HUDEP-2 (cell line): ENCODE measurements around the gene EPB41L2.
"Not testable (repeated sequence)": the region's sequence is repeated elsewhere in the genome, so short reads cannot be mapped to it uniquely, and the experiment has no call there.

ENCODE experiments used
- DNase-seq, 76 experiments: peaks; one replicate each; lab custom pipeline; 2025; ENCODE audit not compliant: unreplicated experiment in 76 of 76; lab: John Stamatoyannopoulos, UW

Gene EPB41L2

DNA sequence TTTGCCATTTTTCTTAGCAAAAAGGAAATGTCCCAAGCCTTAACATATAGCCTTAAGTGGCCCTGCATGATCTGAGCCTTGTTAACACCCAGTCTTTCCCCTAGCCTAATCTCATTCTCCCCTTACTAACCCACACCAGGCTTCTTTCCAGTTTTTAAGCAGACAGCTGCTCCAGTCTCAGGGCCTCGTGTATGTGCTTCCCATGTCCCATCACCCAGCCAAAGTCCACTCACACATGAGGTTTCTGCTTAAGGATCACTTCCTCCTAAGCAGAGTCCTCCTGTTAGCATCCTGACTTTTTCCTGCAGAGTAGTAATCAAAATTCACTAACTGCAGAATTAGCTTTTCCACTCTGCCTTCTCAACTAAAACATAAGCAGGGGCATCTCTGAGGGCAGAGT, 139.7 kb downstream of the EPB41L2 start:
- DNase-seq = no peak

DNA sequence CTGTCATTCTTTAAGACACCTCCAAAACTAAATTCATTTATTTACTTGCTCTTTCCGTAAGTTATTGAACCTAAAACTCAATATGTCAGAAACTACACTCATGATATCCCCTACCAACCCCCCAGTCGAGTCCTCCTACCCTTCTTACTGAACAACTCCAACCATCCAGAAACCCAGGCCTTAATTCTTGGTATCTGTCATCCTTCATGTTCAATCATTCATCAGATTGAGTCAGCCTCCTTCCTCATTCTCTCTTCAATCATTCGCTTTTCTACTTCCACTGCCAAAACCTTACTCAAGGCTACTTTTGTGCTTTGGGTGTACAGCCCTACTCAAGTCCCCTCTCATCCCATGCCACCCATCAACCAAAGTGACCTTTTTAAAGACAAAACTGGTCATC, 140.1 kb downstream of the EPB41L2 start:
- no peak for DNase-seq

DNA sequence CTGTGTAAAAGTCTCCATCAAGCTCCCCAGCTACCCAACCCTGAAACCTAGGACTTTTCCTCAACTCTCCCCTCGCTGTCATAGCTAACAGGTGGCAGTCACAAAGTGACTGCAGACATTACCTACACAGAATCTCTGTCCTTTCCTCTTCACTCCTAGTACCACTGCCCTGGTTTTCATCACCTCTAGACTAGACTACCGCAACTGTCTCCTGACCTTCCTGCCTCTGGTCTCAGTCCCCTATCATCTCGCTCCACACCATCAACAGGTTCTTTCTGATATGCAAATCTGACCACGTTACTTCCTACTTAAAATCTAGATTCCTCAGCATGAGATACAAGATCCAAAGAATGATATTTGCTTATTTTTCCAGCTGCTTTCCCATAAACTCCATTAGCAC, 142.1 kb downstream of the EPB41L2 start:
- no peak for DNase-seq

DNA sequence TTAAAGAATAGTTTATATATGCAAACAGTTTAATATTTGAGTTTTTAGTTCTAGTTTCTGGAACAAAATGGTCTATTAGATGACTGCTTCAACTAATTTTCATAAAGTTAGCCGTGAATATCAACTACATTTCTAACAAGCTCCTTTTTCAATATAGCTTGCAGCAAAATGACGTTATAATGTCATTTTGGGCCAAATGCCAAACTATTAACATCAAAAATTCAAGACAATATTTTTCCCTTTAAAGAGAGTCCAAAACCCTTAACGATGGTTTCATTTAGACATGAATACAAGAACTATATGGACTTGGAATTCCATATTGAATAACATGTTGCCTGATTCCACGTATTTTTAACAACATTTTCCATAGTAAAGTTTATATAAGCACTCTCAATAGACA, 144.9 kb downstream of the EPB41L2 start:
- DNase-seq = no peak

DNA sequence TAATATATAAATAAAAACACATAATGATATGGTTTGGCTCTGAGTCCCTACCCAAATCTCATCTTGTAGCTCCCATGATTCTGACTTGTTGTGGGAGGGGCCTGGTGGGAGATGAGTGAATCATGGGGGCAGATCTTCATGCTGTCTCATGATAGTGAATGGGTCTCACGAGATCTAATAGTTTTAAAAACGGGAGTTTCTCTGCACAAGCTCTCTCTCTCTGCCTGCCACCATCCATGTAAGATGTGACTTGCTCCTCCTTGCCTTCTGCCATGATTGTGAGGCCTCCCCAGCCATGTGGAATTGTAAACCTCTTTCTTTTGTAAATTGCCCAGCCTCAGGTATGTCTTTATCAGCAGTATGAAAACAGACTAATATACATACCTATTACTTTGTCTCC, 147.4 kb downstream of the EPB41L2 start:
- DNase-seq = not testable (repeated sequence)

DNA sequence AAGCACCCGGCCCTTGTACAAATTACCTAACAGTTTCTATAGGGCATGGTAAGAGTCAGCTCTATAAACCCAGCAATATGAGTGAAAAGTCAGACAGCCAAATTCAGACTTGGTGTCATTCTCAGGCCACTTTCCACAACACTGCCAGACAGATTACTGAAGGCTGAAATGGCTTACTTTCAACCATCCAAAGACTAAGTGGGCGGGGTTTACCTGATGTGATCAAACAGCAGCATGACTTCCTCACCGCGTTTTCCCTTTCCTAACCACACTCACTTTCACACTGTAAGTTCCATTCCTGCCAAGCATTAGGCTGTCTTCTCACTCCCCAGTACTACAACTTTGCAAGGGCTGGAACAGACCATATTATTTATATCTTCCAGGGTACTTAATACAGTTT, 149.9 kb downstream of the EPB41L2 start:
- DNase-seq = no peak

DNA sequence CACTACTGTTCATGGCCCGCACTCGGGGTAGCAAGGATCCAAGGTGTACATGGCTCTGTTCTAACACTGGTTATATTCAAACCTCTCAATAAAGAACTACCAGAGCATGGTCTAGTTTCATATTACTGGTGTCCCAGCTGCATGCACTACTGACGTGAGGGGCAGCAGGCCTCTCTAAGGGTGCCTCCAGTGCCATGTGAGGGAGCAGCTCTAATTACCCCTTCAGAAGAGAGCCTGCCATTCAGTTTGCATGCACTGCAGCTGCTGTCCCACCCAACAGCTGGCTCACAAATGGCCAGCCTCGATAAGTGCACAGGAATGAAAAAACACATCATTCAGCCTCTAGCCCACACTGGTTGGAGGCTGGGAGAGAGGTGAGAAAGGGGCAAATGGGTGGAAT, 150.6 kb downstream of the EPB41L2 start:
- DNase-seq = no peak

DNA sequence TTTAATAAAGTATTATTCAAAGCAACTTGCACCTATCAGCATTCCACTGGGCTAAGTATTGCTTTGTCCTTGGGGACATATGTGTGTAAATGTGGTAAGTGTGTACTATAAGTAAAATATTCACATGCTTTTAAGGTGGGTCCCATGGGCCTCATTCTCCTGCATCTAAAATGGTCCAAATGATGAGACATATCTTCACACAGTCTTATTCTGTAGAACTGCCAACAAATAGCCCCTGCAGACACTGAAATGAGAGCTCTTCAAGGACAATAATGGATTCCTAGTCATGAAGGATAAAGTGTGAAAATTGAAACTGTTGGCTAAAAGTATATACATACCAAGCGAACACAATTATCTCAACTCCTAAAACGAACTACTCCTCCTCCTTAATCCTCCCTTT, 154.1 kb downstream of the EPB41L2 start:
- no peak for DNase-seq

DNA sequence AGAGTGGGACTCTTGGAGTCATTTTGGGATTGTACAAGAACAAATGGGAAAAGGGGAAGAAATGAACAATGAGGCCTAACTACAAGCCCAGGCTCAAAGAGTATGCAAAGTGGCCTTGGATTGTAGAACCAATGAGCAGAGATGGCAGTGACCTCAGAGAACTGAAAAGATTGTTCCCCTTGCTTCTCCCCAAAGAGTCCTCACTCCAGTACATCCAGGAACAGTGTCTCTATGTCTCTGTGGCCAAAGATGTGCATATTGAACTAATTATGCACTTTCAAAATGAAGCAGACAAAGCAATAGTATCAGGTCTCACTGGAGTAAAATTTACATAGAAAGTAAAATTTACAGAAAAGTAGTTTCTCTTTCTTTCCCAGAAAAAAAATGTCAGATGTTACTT, 154.9 kb downstream of the EPB41L2 start:
- DNase-seq = no peak

DNA sequence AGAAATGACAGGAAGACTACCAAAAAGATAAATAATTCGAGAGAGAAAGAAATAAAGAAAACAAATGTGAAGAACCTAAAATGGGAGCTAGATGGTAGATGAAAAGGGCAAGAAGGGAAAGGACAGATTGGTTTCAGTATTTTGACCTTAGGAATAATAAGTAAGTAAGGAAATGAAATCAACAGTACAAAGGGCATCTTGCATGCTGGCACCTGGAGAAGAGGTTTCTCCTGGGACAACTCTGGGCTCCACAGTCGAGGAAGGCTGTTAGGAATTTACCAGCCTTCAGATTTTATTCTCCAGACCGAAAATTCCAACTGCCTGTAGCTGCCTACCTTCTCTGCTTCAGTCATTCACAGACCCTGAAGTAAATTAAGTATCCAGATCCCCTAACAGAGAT, 155.4 kb downstream of the EPB41L2 start:
- DNase-seq = no peak

DNA sequence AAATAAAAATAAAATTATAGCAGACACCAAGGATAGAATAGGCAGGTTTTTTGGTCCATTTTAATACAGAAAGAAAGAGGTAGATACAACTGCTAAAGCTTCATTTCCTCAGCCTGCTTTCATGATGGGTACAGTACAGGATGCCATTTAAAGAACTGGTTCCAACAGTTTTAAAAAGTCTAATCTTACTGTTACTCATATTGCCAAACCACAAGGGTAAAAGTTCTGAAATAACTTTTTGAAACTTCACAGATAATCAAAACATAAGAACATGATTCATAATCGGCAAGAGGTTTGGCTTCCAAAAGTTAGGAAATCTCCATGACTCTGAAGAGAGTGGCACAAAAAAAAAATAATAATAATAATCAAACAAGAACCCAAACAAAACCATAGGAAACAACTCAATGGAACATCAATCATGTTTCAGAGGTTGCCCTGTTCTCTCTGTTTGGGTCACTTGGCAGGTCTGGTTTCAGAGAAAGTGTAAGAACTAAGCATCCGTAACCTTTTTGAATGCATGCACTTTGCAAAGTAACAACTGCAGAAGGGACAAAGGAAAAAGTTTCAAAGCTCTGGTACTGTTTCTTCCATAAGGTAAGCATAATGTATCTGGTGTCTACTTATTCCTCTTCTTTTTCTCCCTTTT, 156.2 kb downstream of the EPB41L2 start:
- no peak for DNase-seq

DNA sequence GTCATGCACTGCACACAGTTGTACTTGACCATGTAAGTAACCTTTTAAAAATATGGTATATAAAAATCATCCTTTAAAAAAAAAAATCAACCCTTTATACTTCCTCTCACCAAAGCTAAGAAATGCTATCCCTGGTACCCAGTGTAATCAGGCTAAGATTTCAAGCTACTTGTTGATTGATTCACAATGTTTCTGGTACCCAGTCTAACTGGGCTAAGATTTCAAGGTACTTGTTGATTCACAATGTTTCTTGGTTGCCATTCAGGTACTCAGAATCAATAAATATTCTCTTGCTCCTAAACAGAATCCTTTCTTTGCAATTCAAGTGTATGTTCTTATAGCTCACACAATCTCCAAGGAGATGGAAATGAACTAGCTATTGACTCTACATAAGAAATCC, 159.4 kb downstream of the EPB41L2 start:
- no peak for DNase-seq

DNA sequence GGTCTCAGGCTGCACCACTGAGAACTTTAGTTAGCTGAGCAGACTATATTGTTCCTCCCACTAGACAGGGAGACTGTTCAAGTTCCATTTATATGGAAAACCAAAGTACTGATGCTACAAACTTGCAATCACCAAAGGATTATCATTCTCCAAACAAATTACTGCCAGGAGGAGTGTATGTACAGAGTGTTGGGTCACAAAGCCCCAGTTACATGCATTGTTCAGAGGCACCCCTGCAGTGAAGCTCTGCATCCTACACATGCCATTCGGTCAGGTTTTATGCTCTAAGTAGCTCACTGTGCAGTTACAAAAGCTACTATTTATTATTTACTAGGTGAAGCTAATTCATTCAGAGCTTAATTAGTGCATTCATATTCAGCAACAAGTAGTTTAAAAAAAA, 160.0 kb downstream of the EPB41L2 start:
- DNase-seq = no peak

DNA sequence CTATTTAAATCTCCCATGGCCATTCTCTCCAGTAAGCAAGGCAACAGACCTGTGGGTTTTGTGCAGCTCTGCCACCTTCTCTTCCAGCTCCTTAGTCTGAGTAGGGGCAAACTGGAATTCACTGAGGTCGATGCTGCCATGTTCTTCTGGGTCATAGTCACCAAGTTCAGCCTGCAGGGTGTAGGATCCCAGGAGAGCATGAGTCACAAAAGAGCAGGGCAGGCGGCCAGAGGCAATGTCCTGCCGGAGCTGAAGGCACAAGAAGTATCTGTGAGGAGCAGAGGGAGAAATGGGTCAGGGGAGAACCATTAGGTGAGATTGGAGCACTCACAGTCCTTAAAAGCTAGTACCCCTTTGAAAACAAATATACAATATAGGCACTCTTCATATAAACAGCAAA, 162.1 kb downstream of the EPB41L2 start:
- DNase-seq = peak in 1 of 76 experiments; percentile 3

DNA sequence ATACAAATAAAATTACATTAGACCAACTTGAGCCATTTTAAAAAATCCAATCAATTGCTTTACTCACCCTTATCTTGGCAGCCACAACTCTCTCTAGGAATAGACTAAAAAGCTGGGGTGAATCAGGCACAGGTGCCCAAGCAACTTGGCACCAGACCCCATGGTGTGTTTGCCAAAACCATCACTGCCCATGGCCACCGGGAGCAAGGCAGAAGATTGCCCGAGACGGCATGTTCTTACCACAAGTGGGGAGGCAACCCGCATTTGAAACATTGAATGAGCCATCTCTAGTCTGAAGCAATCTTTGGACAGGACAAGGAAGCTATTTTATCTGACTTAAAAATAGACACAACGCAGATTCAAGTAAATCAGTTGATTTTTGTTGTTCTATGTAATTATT, 166.8 kb downstream of the EPB41L2 start:
- no peak for DNase-seq

DNA sequence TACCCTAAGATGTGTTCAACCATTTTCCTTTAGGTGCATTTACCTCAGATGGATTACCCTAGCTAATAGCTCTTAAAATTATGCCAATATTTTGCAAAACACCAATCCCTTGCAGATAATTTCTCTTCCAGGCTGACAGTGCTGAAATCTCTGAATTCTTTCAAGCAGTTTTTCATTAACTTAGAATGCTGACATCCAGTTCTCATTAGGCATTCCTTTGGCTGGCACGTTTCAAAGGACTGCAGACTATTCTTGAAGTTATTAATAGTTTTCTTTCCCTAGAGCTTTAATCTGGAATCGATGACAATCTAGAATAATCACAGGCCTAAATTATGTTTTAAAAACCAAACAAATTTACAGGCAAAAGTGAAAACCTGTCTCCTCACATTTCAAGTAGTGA, 167.5 kb downstream of the EPB41L2 start:
- DNase-seq = no peak

DNA sequence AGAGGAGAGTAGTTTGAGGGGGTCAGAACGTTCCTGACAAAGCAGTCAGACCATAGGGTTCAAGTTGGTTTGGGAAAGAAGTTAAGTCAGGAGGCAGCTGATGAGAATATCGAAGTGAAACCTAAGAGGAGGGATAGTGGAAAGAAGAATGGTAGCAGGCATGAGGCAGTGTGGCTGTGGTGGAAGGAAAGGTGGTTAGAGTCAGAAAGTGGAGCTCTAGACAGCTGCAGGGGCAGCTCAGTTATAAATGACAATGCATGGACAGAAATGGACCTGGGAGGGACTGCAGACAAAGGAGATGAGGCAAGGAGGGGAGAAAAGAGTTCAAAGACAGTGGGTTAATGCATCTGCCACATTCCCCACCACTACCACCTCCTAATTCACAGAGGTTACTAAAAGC, 169.3 kb downstream of the EPB41L2 start:
- no peak for DNase-seq

DNA sequence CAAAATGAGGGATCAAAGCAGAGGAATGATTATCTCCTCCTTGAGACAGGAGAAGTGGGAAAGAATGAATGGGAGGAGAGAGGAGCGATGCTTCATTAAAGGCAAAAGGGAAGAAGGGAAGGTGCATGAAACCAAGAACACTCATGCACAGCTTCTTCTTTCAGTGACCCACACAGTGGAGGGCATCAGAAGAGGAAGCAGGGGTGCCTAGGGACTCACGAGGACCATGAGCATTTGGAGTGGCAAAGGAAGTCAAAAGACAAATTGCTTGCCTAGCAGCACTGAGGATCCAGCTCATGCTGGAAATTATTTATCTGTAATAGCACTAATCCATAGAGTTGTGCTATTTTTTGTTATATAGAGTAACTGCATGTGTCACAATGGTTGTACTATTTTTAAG, 169.8 kb downstream of the EPB41L2 start:
- DNase-seq = no peak

DNA sequence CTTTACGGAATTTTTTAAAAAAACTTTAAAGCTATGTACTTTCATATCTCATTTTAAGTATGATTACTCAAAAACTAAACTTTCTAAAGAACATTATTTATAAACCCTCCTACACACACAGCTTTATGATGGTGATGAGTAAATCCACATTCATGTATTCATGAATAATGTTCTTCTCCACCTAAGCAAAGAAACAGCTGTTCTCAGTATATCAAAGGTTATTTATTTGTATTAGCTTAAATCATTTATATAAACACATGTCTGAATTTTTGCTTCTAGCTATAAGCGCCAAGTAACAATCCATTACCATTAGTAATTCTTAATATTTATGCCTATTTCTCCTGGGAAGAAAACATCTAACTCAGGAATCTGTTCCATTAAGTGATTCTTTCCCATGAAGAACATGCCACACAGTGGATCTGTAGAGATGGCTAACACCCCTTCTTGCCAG, 172.5 kb downstream of the EPB41L2 start:
- no peak for DNase-seq

DNA sequence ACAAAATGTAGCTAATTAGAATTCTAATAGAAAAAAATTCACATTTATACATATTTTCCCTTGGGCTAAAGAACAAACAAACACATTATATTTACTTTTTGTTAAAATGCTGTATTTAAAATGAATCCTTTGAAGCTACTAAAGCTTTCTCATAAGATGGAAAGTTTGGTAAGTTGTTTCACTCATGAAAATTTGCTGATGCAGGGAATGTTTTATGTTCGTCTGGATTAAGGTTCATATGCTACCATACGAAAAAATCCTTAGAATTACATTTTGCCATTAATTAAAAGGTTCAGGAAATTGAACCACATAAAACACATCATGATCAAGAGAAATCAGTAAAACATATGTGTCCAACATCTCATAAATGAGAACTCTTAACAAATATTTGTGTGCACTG, 173.6 kb downstream of the EPB41L2 start:
- DNase-seq = no peak

DNA sequence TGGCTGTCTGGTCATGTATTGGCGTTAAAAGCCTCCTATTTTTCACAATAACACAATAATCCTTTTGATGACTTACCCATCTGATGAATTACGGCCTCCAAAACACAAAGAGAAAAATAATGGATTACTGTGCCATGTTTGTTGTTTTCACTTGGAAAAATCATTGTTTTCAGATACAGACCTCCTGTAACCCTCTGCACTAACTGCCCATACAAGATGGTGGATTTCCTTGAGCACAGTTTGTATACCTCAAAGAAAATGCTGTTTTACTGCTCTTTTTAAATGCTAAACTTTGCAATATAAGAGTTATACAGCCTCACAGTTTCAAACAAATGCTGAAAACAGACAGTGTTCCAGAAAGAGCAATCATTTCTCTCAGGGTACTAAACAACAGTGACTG, 174.8 kb downstream of the EPB41L2 start:
- DNase-seq = no peak

DNA sequence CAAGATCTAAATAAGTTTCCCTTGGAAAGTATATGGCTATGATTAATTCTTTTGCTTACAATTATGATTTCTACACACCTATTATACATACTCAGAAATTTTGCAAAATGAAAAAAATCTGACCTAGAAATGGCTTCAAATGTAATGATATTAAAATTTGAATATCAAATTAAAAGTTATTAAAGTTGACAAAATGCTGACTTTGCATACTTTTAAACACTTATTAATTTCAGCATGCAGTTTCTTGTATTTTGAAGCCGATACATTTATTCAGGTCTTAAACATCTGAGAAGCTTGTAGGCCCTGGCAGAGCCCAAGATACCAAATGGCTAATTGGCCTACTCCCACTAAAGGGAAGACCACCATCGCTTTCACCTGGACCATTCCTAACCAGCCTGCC, 176.1 kb downstream of the EPB41L2 start:
- no peak for DNase-seq
